ENCODE data around the gene ZNF697. TPM values are rescaled to one million over a fixed set of nuclear protein-coding genes. Genes with fewer than 3 reads are reported as not detected.

Gene ZNF697
- total and polyA plus RNA-seq, 9 of the 15 experiments (the other 6 are each of a cell fraction or from before 2014, with no cell fraction given): 2.1 to 13.6 (median 8.3) TPM

DNA sequence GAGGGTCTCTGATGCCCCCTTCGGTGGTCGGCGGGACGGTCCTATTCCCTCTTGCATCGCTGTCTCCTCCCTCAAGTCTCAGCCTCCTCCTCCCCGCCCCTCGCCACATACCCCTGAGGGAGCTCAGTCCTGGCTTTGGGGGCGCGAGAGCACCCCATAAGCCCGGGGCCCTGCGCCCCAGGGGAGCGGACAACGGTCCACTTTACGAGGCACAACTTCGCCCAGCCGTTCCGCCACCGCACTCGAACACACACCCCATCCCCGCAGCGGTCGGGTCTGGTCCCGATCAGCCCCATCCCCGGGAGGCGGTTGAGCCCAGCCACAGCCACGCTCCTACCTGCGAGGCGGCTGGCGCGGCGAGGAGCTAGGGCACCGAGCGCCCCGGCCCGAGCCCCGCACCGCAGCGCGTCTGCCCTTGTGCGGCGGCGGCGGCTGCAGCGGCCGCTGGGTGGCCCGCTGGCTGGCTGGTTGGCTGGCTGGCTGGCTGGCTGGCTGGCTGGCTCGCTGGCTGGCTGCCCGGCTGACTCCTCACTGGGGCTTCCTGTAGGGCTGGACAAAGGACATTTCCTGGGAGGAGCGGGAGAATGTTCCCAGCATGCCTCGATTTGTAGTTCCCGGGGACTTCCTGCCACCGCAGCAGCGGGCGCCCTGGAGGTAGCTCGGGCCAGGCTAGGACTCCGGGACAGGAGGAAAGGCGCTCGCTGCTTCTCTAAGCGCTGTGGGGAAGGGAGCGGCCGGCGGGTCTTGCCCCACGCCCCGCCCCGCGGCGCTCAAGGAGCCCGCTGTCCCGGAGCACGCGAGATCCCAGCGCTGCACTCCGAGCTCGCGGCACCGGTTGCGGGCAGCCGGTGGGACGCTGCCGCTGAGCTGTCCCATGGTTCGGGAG, at the start of gene ZNF697 (continued):
- TF ChIP-seq, protein P1, sequence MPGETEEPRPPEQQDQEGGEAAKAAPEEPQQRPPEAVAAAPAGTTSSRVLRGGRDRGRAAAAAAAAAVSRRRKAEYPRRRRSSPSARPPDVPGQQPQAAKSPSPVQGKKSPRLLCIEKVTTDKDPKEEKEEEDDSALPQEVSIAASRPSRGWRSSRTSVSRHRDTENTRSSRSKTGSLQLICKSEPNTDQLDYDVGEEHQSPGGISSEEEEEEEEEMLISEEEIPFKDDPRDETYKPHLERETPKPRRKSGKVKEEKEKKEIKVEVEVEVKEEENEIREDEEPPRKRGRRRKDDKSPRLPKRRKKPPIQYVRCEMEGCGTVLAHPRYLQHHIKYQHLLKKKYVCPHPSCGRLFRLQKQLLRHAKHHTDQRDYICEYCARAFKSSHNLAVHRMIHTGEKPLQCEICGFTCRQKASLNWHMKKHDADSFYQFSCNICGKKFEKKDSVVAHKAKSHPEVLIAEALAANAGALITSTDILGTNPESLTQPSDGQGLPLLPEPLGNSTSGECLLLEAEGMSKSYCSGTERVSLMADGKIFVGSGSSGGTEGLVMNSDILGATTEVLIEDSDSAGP (CRISPR knock-in tag; IDR thresholded peaks at IDR 0.05): no peak
- no peak for TF ChIP-seq ZNF707 (CRISPR knock-in tag; conservative IDR thresholded peaks at IDR 0.05)
- no peak for TF ChIP-seq ZBED1 (IDR thresholded peaks at IDR 0.05)
- no peak for TF ChIP-seq ZNF41 (CRISPR knock-in tag; conservative IDR thresholded peaks at IDR 0.05)
- peak; percentile 94 for TF ChIP-seq CHD2 (IDR thresholded peaks at IDR 0.05; ENCODE audit: low read depth, low read length)
- TF ChIP-seq ZNF444 (CRISPR knock-in tag; IDR thresholded peaks at IDR 0.05): no peak
- TF ChIP-seq ELK3 (CRISPR knock-in tag; IDR thresholded peaks at IDR 0.05): no peak
- TF ChIP-seq KDM1A (IDR thresholded peaks at IDR 0.05): no peak
- no peak for TF ChIP-seq ATF2 (CRISPR knock-in tag; IDR thresholded peaks at IDR 0.05)
- TF ChIP-seq ZBTB26 (CRISPR knock-in tag; IDR thresholded peaks at IDR 0.05): no peak
- no peak for TF ChIP-seq TRIM24 (IDR thresholded peaks at IDR 0.05)
- peak; percentile 98 for TF ChIP-seq POLR2G (IDR thresholded peaks at IDR 0.05; ENCODE audit: low read depth, low read length)
- TF ChIP-seq PHB2 (IDR thresholded peaks at IDR 0.05; ENCODE audit: low read depth): no peak
- peak; percentile 66; the same call in 1 of the 2 replicates for TF ChIP-seq PHF21A (IDR thresholded peaks at IDR 0.05; ENCODE audit: borderline replicate concordance, low read depth)
- TF ChIP-seq ZNF232 (CRISPR knock-in tag; IDR thresholded peaks at IDR 0.05): no peak
- TF ChIP-seq BRD9 (IDR thresholded peaks at IDR 0.05; ENCODE audit: low read depth, partially characterized antibody): no peak
- no peak for TF ChIP-seq TEAD2 (tag; IDR thresholded peaks at IDR 0.05)
- TF ChIP-seq SMARCA4 (IDR thresholded peaks at IDR 0.05): no peak
- TF ChIP-seq ZKSCAN3 (CRISPR knock-in tag; IDR thresholded peaks at IDR 0.05): no peak
- TF ChIP-seq ZNF324 (CRISPR knock-in tag; IDR thresholded peaks at IDR 0.05): no peak
- TF ChIP-seq ZNF12 (CRISPR knock-in tag; IDR thresholded peaks at IDR 0.05): no peak
- peak; percentile 31; the same call in 1 of the 2 replicates for TF ChIP-seq OTX1 (CRISPR knock-in tag; IDR thresholded peaks at IDR 0.05)
- TF ChIP-seq, protein P2, sequence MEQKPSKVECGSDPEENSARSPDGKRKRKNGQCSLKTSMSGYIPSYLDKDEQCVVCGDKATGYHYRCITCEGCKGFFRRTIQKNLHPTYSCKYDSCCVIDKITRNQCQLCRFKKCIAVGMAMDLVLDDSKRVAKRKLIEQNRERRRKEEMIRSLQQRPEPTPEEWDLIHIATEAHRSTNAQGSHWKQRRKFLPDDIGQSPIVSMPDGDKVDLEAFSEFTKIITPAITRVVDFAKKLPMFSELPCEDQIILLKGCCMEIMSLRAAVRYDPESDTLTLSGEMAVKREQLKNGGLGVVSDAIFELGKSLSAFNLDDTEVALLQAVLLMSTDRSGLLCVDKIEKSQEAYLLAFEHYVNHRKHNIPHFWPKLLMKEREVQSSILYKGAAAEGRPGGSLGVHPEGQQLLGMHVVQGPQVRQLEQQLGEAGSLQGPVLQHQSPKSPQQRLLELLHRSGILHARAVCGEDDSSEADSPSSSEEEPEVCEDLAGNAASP (IDR thresholded peaks at IDR 0.05): no peak
- no peak for TF ChIP-seq ZNF408 (CRISPR knock-in tag; IDR thresholded peaks at IDR 0.05; ENCODE audit: low read depth)
- no peak for TF ChIP-seq ZFP1 (CRISPR knock-in tag; IDR thresholded peaks at IDR 0.05)
